RWPE2 (cell line): ENCODE measurements around the gene CFAP91.

Experiments
- ATAC-seq: fragments of 200-7000 bp; cut with Tn5 transposase; 3 replicates; pipeline ENCODE4 v1.9.1; 2021; ENCODE audit warnings: low read depth
- DNase-seq: peaks from one replicate; pipeline ENCODE4 v3.0.0-alpha.2; 2020; ENCODE audit warnings: low spot score
- H3K27ac ChIP-seq: fragments of 450-650 bp; 2 replicates; pipeline ENCODE4 v1.5.1; 2017; ENCODE audit warnings: mild to moderate bottlenecking; ENCODE audit not compliant: poor library complexity, severe bottlenecking
- H3K27me3 ChIP-seq: fragments of 250-450 bp; sonication (Bioruptor Pico); 2 replicates; pipeline ENCODE4 v1.5.1; 2021; ENCODE audit warnings: mild to moderate bottlenecking, moderate library complexity; ENCODE audit not compliant: insufficient read depth, poor library complexity, severe bottlenecking
- H3K36me3 ChIP-seq: fragments of 250-450 bp; sonication (Bioruptor Pico); 2 replicates; pipeline ENCODE4 v1.5.1; 2020; ENCODE audit warnings: low read depth, mild to moderate bottlenecking, moderate library complexity
- H3K4me1 ChIP-seq: fragments of 250-450 bp; sonication (Bioruptor Pico); 2 replicates; pipeline ENCODE4 v1.5.1; 2021; ENCODE audit warnings: mild to moderate bottlenecking, moderate library complexity; ENCODE audit not compliant: insufficient read depth, poor library complexity, severe bottlenecking
- H3K4me3 ChIP-seq: fragments of 250-450 bp; sonication (Bioruptor Pico); 2 replicates; pipeline ENCODE4 v1.5.1; 2021; ENCODE audit warnings: mild to moderate bottlenecking, moderate library complexity; ENCODE audit not compliant: severe bottlenecking
- H3K9me3 ChIP-seq: fragments of 250-450 bp; sonication (Bioruptor Pico); 2 replicates; pipeline ENCODE4 v1.5.1; 2021; ENCODE audit warnings: mild to moderate bottlenecking, moderate library complexity; ENCODE audit not compliant: severe bottlenecking
- CTCF ChIP-seq: fragments of 450-650 bp; IDR thresholded peaks from one replicate; pipeline ENCODE4 v1.5.1; 2017; ENCODE audit warnings: mild to moderate bottlenecking, moderate library complexity; ENCODE audit not compliant: poor library complexity, severe bottlenecking

Gene CFAP91

GRCh38 chr3:119738741-119739140 is 35.9 kb downstream of the CFAP91 start:
- DNase-seq (no peak), ATAC-seq (no peak)
- Histone ChIP-seq H3K27me3 (no peaks in the 10 kb centered on the region), H3K9me3 (no peaks in the 10 kb centered on the region), H3K36me3 (no peaks in the 10 kb centered on the region), H3K27ac (no peak overlapping the region), H3K4me1 (no peaks in the 10 kb centered on the region), H3K4me3 (no peak overlapping the region)
- TF ChIP-seq CTCF = no peak

GRCh38 chr3:119741657-119742590 is 39.1 kb downstream of the CFAP91 start:
- Histone ChIP-seq H3K36me3 (no peaks in the 10 kb centered on the region), H3K9me3 (no peaks in the 10 kb centered on the region), H3K27ac (no peak overlapping the region), H3K27me3 (no peaks in the 10 kb centered on the region), H3K4me3 (no peak overlapping the region), H3K4me1 (no peaks in the 10 kb centered on the region)
- no peak for ATAC-seq
- no peak for DNase-seq
- no peak for TF ChIP-seq CTCF

GRCh38 chr3:119743921-119744320 is 41.1 kb downstream of the CFAP91 start:
- H3K9me3 ChIP-seq = no peaks in the 10 kb centered on the region

GRCh38 chr3:119745942-119746341 is 43.1 kb downstream of the CFAP91 start:
- Histone ChIP-seq H3K36me3 (no peaks in the 10 kb centered on the region), H3K4me3 (no peak overlapping the region), H3K27me3 (peaks cover 7% of the 10 kb centered on the region), H3K4me1 (no peaks in the 10 kb centered on the region), H3K9me3 (no peaks in the 10 kb centered on the region), H3K27ac (no peak overlapping the region)
- no peak for TF ChIP-seq CTCF
- no peak for ATAC-seq
- no peak for DNase-seq

More at GRCh38 chr3:119743921-119744320, 41.1 kb downstream of the CFAP91 start:
- no peak overlapping the region for H3K4me3 ChIP-seq
- no peak for TF ChIP-seq CTCF
- H3K4me1 ChIP-seq = no peaks in the 10 kb centered on the region
- no peak overlapping the region for H3K27ac ChIP-seq
- DNase-seq (no peak), ATAC-seq (no peak)
- H3K36me3 ChIP-seq = no peaks in the 10 kb centered on the region
- H3K27me3 ChIP-seq = peaks cover 7% of the 10 kb centered on the region

GRCh38 chr3:119746423-119746822 is 43.6 kb downstream of the CFAP91 start:
- no peak overlapping the region for H3K27ac ChIP-seq

More at GRCh38 chr3:119746423-119746822, 43.6 kb downstream of the CFAP91 start:
- no peak for TF ChIP-seq CTCF
- no peak overlapping the region for H3K4me3 ChIP-seq
- ATAC-seq (no peak), DNase-seq (no peak)
- H3K36me3 ChIP-seq = no peaks in the 10 kb centered on the region
- no peaks in the 10 kb centered on the region for H3K4me1 ChIP-seq
- H3K9me3 ChIP-seq = no peaks in the 10 kb centered on the region
- peaks cover 7% of the 10 kb centered on the region for H3K27me3 ChIP-seq
